Measurements from ENCODE around the gene SLC35F4. TPM values are rescaled to one million over a fixed set of nuclear protein-coding genes. Genes with fewer than 3 reads are reported as not detected.

SLC35F4 gene
- total and polyA plus RNA-seq, 2 of the 4 experiments (the other 2 are of a cell fraction), result not detected

GRCh38 chr14:57656853-57657252 is 209.0 kb downstream of the SLC35F4 start:
- intact Hi-C loops (cut with micrococcal nuclease) (no loop called here), in situ Hi-C loops (cut with MboI; ENCODE audit: low sequenced_read_pairs) (no loop called here), dilution Hi-C loops (cut with HindIII; ENCODE audit: low sequenced_read_pairs, unreplicated experiment) (no loop called here)
- DNase-seq (no peak), ATAC-seq (ENCODE audit: low read depth) (no peak)
- Histone ChIP-seq H3K23ac (ENCODE audit: low read depth, low read length) (no peak overlapping the region), H2BK20ac (ENCODE audit: low read depth, low read length) (no peak overlapping the region), H2AK5ac (ENCODE audit: low read depth, low read length) (no peak overlapping the region), H2AFZ (replicated peaks; ENCODE audit: low read length, poor library complexity) (no peak overlapping the region), H4K5ac (ENCODE audit: low read depth, low read length) (no peak overlapping the region), H3K79me1 (ENCODE audit: low read depth in 1 of 2, low read length in 2 of 2) (no peaks in the 10 kb centered on the region), H3K4me1 (ENCODE audit: control insufficient read depth, insufficient read depth, low read length) (no peaks in the 10 kb centered on the region), H3K27ac (ENCODE audit: insufficient read depth, low read length) (no peak overlapping the region), H2BK120ac (ENCODE audit: low read depth, low read length) (no peak overlapping the region), H4K91ac (ENCODE audit: insufficient read depth, low read depth, low read length) (no peak overlapping the region), H3K18ac (ENCODE audit: low read depth, low read length) (no peak overlapping the region), H3K4me2 (ENCODE audit: low read depth, low read length) (no peak overlapping the region), H4K8ac (ENCODE audit: low read depth in 2 of 2, low read length in 2 of 2) (no peak overlapping the region), H2BK15ac (ENCODE audit: low read depth, low read length) (no peak overlapping the region), H2AK9ac (replicated peaks; ENCODE audit: low read depth, low read length, poor library complexity) (no peak overlapping the region), H3K4ac (ENCODE audit: low read depth, low read length) (no peak overlapping the region), H3K4me3 (ENCODE audit: insufficient read depth, low read depth, low read length) (no peak overlapping the region), H3K14ac (replicated peaks; ENCODE audit: low read depth, low read length) (no peak overlapping the region), H3K36me3 (ENCODE audit: control insufficient read depth, insufficient read depth, low read length) (no peaks in the 10 kb centered on the region), H4K20me1 (ENCODE audit: insufficient read depth, low read length) (no peaks in the 10 kb centered on the region), H3K9me3 (ENCODE audit: control insufficient read depth, insufficient read depth, low read length) (peaks cover 5% of the 10 kb centered on the region; the same call in 1 of the 2 replicates), H3K9ac (ENCODE audit: low read depth, low read length) (no peak overlapping the region), H3K56ac (ENCODE audit: extremely low read depth, insufficient read depth, low read length) (no peak overlapping the region), H3K27me3 (ENCODE audit: control insufficient read depth, insufficient read depth, low read length) (no peaks in the 10 kb centered on the region), H2BK5ac (ENCODE audit: low read depth, low read length, poor library complexity, severe bottlenecking) (no peak overlapping the region), H3K9me1 (ENCODE audit: insufficient read depth, low read length) (no peaks in the 10 kb centered on the region)
- TF ChIP-seq RAD21 (IDR thresholded peaks at IDR 0.05; ENCODE audit: low read length) (no peak), CTCF (conservative IDR thresholded peaks at IDR 0.05; ENCODE audit: low read depth, low read length) (no peak), BHLHE40 (IDR thresholded peaks at IDR 0.05; ENCODE audit: low read depth, low read length) (no peak), FOS (IDR thresholded peaks at IDR 0.05; ENCODE audit: low read depth, low read length) (no peak), RCOR1 (IDR thresholded peaks at IDR 0.05; ENCODE audit: insufficient replicate concordance, low read length) (no peak), MXI1 (IDR thresholded peaks at IDR 0.05; ENCODE audit: borderline replicate concordance, low read depth, low read length) (no peak), SMC3 (IDR thresholded peaks at IDR 0.05; ENCODE audit: low read depth, low read length) (no peak), POLR2A (IDR thresholded peaks at IDR 0.05; ENCODE audit: low read depth, low read length) (no peak), MAFK (IDR thresholded peaks at IDR 0.05; ENCODE audit: low read depth, low read length) (no peak), ELK1 (IDR thresholded peaks at IDR 0.05; ENCODE audit: borderline replicate concordance, low read depth, low read length) (no peak), RFX5 (IDR thresholded peaks at IDR 0.05; ENCODE audit: low read depth, low read length) (no peak), MAZ (IDR thresholded peaks at IDR 0.05; ENCODE audit: borderline replicate concordance, low read depth, low read length) (no peak), CHD1 (IDR thresholded peaks at IDR 0.05; ENCODE audit: low read depth, low read length) (no peak), CEBPB (IDR thresholded peaks at IDR 0.05; ENCODE audit: low read depth, low read length) (no peak), USF2 (IDR thresholded peaks at IDR 0.05; ENCODE audit: low read depth, low read length) (no peak)
- no TSS peak for BruUV-seq (replicated peaks)
- ChIA-PET CTCF (no interaction called here), POLR2A (ENCODE audit: unreplicated experiment) (no interaction called here)
- no CpG with 5 or more reads among the region's 3 CpGs for WGBS, 2 experiments (ENCODE audit: extremely low coverage in 2 of 2, insufficient read length in 1 of 2)
